Activated CD8-positive, alpha-beta memory T cell treated with anti-CD3 and anti-CD28 coated beads, Interleukin-2, amount 50 U/mL, for 24 hours (primary cell): ENCODE results near the gene GPR18.
"Not testable (repeated sequence)": the region's sequence is repeated elsewhere in the genome, so short reads cannot be mapped to it uniquely, and the experiment has no call there.

Source experiments
- DNase-seq: peaks from one replicate; pipeline ENCODE4 v3.0.0-alpha.2; 2020; ENCODE audit errors: extremely low read depth

Gene GPR18

GRCh38 chr13:99228737-99229691 lies 29.2 kb downstream of the GPR18 start:
- no peak for DNase-seq

- DNase-seq, result no peak
These were observed 30.1 kb downstream of the GPR18 start for GRCh38 chr13:99227909-99228688.

- DNase-seq, result no peak
These were observed 30.8 kb downstream of the GPR18 start for GRCh38 chr13:99227331-99227900.

- no peak for DNase-seq
These were observed 31.7 kb downstream of the GPR18 start for GRCh38 chr13:99226513-99226912.

GRCh38 chr13:99225078-99225477 lies 33.1 kb downstream of the GPR18 start:
- DNase-seq, result no peak

GRCh38 chr13:99224021-99224420 lies 34.2 kb downstream of the GPR18 start:
- no peak for DNase-seq

- no peak for DNase-seq
These were observed 34.6 kb downstream of the GPR18 start for GRCh38 chr13:99223587-99223986.

- no peak for DNase-seq
These were observed 36.5 kb downstream of the GPR18 start for GRCh38 chr13:99221567-99222239.

GRCh38 chr13:99220199-99220935 lies 37.8 kb downstream of the GPR18 start:
- no peak for DNase-seq

- DNase-seq, result no peak
These were observed 39.2 kb downstream of the GPR18 start for GRCh38 chr13:99218969-99219368.

- DNase-seq, result no peak
These were observed 39.6 kb downstream of the GPR18 start for GRCh38 chr13:99218545-99218944.

- DNase-seq, result no peak
These were observed 40.1 kb downstream of the GPR18 start for GRCh38 chr13:99218126-99218525.

GRCh38 chr13:99217461-99218110 lies 40.6 kb downstream of the GPR18 start:
- no peak for DNase-seq

GRCh38 chr13:99215184-99215830 lies 42.9 kb downstream of the GPR18 start:
- no peak for DNase-seq

- no peak for DNase-seq
These were observed 43.4 kb downstream of the GPR18 start for GRCh38 chr13:99214731-99215130.

- DNase-seq, result peak; percentile 49
These were observed 43.9 kb downstream of the GPR18 start for GRCh38 chr13:99214232-99214631.

- DNase-seq, result no peak
These were observed 46.7 kb downstream of the GPR18 start for GRCh38 chr13:99211421-99212035.

GRCh38 chr13:99210627-99211026 lies 47.6 kb downstream of the GPR18 start:
- DNase-seq, result not testable (repeated sequence)

- DNase-seq, result no peak
These were observed 49.2 kb downstream of the GPR18 start for GRCh38 chr13:99208845-99209527.
